Measurements from ENCODE around the gene LACTB. TPM values are rescaled to one million over a fixed set of nuclear protein-coding genes. Genes with fewer than 3 reads are reported as not detected.

LACTB gene
- total and polyA plus RNA-seq, 2 of the 4 experiments (the other 2 are of a cell fraction) = 12.9 to 32.7 TPM

DNA sequence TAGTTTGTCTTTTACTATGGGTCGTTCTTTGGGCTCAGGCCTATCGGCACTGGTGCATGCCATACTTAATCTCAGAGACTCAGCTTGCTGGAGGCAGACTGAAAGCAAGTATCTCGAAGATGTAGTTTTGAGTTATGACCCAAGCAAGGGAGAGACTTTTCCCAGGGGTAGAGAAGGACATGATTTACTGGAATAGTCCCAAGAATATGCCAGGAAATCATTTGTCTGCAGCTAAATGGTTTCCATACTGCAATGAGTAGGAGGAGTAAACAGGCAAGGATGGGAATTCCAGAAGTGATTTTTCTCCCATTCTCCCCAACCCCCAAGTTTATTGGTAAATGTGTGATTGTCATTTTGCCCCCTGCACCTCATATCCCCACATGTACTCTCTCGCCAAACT, 35.4 kb upstream of the LACTB start:
- Histone ChIP-seq H3K9me1 (ENCODE audit: insufficient read depth, low read length) (peaks cover 13% of the 10 kb centered on the region), H2BK120ac (ENCODE audit: low read depth, low read length) (peak overlapping the region; percentile 79), H3K4me2 (ENCODE audit: low read depth, low read length) (peak overlapping the region; percentile 23; the same call in 1 of the 2 replicates), H2BK15ac (ENCODE audit: low read depth, low read length) (peak overlapping the region; percentile 73; the same call in 2 of the 3 replicates), H2AK5ac (ENCODE audit: low read depth, low read length) (peak overlapping the region; percentile 62; the same call in 1 of the 2 replicates), H3K4me1 (ENCODE audit: control insufficient read depth, insufficient read depth, low read length) (peaks cover 23% of the 10 kb centered on the region), H3K56ac (ENCODE audit: extremely low read depth, insufficient read depth, low read length) (no peak overlapping the region), H3K36me3 (ENCODE audit: control insufficient read depth, insufficient read depth, low read length) (no peaks in the 10 kb centered on the region), H3K14ac (replicated peaks; ENCODE audit: low read depth, low read length) (peak overlapping the region; percentile 82), H4K91ac (ENCODE audit: insufficient read depth, low read depth, low read length) (peak overlapping the region; percentile 52), H4K20me1 (ENCODE audit: insufficient read depth, low read length) (no peaks in the 10 kb centered on the region), H4K5ac (ENCODE audit: low read depth, low read length) (no peak overlapping the region), H3K9ac (ENCODE audit: low read depth, low read length) (no peak overlapping the region), H3K4ac (ENCODE audit: low read depth, low read length) (peak overlapping the region; percentile 68), H2BK20ac (ENCODE audit: low read depth, low read length) (peak overlapping the region; percentile 78), H2AK9ac (replicated peaks; ENCODE audit: low read depth, low read length, poor library complexity) (no peak overlapping the region), H3K9me3 (ENCODE audit: control insufficient read depth, insufficient read depth, low read length) (no peaks in the 10 kb centered on the region), H4K8ac (ENCODE audit: low read depth in 2 of 2, low read length in 2 of 2) (peak overlapping the region; percentile 44 to 66; a peak in 3 of 4 replicates), H3K27me3 (ENCODE audit: control insufficient read depth, insufficient read depth, low read length) (no peaks in the 10 kb centered on the region), H2BK5ac (ENCODE audit: low read depth, low read length, poor library complexity, severe bottlenecking) (peak overlapping the region; percentile 69), H3K79me1 (ENCODE audit: low read depth in 1 of 2, low read length in 2 of 2) (peaks cover 0 to 6% of the 10 kb centered on the region in 2 experiments; a peak in 2 of 4 replicates), H3K18ac (ENCODE audit: low read depth, low read length) (peak overlapping the region; percentile 32; the same call in 1 of the 2 replicates), H3K4me3 (ENCODE audit: insufficient read depth, low read depth, low read length) (no peak overlapping the region), H2AFZ (replicated peaks; ENCODE audit: low read length, poor library complexity) (peak overlapping the region; percentile 58), H3K23ac (ENCODE audit: low read depth, low read length) (peak overlapping the region; percentile 50), H3K27ac (ENCODE audit: insufficient read depth, low read length) (peak overlapping the region; percentile 15; the same call in 1 of the 2 replicates)
- no TSS peak for BruUV-seq (replicated peaks)
- no CpG with 5 or more reads among the region's 4 CpGs for WGBS, 2 experiments (ENCODE audit: extremely low coverage in 2 of 2, insufficient read length in 1 of 2)
- dilution Hi-C loops (cut with HindIII; ENCODE audit: low sequenced_read_pairs, unreplicated experiment) = no loop called here
- ChIA-PET CTCF (no interaction called here), POLR2A (ENCODE audit: unreplicated experiment) (no interaction called here)
- in situ Hi-C loops (cut with MboI; ENCODE audit: low sequenced_read_pairs) = no loop called here
- intact Hi-C loops (cut with micrococcal nuclease) = no loop called here
- TF ChIP-seq POLR2A (IDR thresholded peaks at IDR 0.05; ENCODE audit: low read depth, low read length) = no peak
- no peak for TF ChIP-seq MXI1 (IDR thresholded peaks at IDR 0.05; ENCODE audit: borderline replicate concordance, low read depth, low read length)
- TF ChIP-seq BHLHE40 (IDR thresholded peaks at IDR 0.05; ENCODE audit: low read depth, low read length) = no peak
- no peak for TF ChIP-seq MAFK (IDR thresholded peaks at IDR 0.05; ENCODE audit: low read depth, low read length)
- TF ChIP-seq, protein P1, sequence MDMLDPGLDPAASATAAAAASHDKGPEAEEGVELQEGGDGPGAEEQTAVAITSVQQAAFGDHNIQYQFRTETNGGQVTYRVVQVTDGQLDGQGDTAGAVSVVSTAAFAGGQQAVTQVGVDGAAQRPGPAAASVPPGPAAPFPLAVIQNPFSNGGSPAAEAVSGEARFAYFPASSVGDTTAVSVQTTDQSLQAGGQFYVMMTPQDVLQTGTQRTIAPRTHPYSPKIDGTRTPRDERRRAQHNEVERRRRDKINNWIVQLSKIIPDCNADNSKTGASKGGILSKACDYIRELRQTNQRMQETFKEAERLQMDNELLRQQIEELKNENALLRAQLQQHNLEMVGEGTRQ (IDR thresholded peaks at IDR 0.05; ENCODE audit: low read depth, low read length) = no peak
- no peak for TF ChIP-seq FOS (IDR thresholded peaks at IDR 0.05; ENCODE audit: low read depth, low read length)
- no peak for TF ChIP-seq RFX5 (IDR thresholded peaks at IDR 0.05; ENCODE audit: low read depth, low read length)
- no peak for TF ChIP-seq MAZ (IDR thresholded peaks at IDR 0.05; ENCODE audit: borderline replicate concordance, low read depth, low read length)
- TF ChIP-seq NFE2L2 (IDR thresholded peaks at IDR 0.05; ENCODE audit: low read depth, low read length) = no peak
- TF ChIP-seq, protein P2, sequence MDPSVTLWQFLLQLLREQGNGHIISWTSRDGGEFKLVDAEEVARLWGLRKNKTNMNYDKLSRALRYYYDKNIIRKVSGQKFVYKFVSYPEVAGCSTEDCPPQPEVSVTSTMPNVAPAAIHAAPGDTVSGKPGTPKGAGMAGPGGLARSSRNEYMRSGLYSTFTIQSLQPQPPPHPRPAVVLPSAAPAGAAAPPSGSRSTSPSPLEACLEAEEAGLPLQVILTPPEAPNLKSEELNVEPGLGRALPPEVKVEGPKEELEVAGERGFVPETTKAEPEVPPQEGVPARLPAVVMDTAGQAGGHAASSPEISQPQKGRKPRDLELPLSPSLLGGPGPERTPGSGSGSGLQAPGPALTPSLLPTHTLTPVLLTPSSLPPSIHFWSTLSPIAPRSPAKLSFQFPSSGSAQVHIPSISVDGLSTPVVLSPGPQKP (IDR thresholded peaks at IDR 0.05; ENCODE audit: borderline replicate concordance, low read depth, low read length) = no peak
- TF ChIP-seq CHD1 (IDR thresholded peaks at IDR 0.05; ENCODE audit: low read depth, low read length) = no peak
- no peak for TF ChIP-seq RAD21 (IDR thresholded peaks at IDR 0.05; ENCODE audit: low read length)
- TF ChIP-seq, protein P3, sequence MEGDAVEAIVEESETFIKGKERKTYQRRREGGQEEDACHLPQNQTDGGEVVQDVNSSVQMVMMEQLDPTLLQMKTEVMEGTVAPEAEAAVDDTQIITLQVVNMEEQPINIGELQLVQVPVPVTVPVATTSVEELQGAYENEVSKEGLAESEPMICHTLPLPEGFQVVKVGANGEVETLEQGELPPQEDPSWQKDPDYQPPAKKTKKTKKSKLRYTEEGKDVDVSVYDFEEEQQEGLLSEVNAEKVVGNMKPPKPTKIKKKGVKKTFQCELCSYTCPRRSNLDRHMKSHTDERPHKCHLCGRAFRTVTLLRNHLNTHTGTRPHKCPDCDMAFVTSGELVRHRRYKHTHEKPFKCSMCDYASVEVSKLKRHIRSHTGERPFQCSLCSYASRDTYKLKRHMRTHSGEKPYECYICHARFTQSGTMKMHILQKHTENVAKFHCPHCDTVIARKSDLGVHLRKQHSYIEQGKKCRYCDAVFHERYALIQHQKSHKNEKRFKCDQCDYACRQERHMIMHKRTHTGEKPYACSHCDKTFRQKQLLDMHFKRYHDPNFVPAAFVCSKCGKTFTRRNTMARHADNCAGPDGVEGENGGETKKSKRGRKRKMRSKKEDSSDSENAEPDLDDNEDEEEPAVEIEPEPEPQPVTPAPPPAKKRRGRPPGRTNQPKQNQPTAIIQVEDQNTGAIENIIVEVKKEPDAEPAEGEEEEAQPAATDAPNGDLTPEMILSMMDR (conservative IDR thresholded peaks at IDR 0.05; ENCODE audit: low read depth, low read length) = no peak
- no peak for TF ChIP-seq CEBPB (IDR thresholded peaks at IDR 0.05; ENCODE audit: low read depth, low read length)
- TF ChIP-seq SMC3 (IDR thresholded peaks at IDR 0.05; ENCODE audit: low read depth, low read length) = no peak
- TF ChIP-seq RCOR1 (IDR thresholded peaks at IDR 0.05; ENCODE audit: insufficient replicate concordance, low read length) = no peak
- no peak for ATAC-seq (ENCODE audit: low read depth)
- peak; percentile 67 for DNase-seq

Measured in IMR-90 (cell line).